PC-9 (cell line): Measurements from ENCODE around the gene PLAAT3. TPM values are rescaled to one million over a fixed set of nuclear protein-coding genes. Genes with fewer than 3 reads are reported as not detected.
"Not testable (repeated sequence)": the region's sequence is repeated elsewhere in the genome, so short reads cannot be mapped to it uniquely, and the experiment has no call there.

Source experiments
- BruUV-seq: library from RNA; stranded (reverse); fragments of 400-500 nt; replicated peaks from 2 replicates; lab custom pipeline; 2021; lab: Mats Ljungman, UMichigan
- CTCF ChIA-PET: fragments of 300-600 bp; sonication (Branson Sonifier 250); formaldehyde crosslinking; loops from one replicate; lab custom pipeline; 2022; ENCODE audit warnings: antibody characterized with exemption; lab: Charles Lee
- POLR2A ChIA-PET: fragments of 300-600 bp; sonication (Branson Sonifier 250); formaldehyde crosslinking; loops from one replicate; lab custom pipeline; 2022; ENCODE audit warnings: antibody characterized with exemption; ENCODE audit not compliant: unreplicated experiment; lab: Charles Lee
- DNase-seq, 2 experiments: peaks; one replicate each; pipeline versions ENCODE4 v3.0.0 to v3.0.0-alpha.2; 2015 to 2022; ENCODE audit warnings: mixed read lengths in 1 of 2
- H2AFZ ChIP-seq: fragments of 200-600 bp; sonication (generic); 2 replicates; pipeline ENCODE4 v1.8.1; 2017; ENCODE audit warnings: antibody characterized with exemption
- H3F3A ChIP-seq: fragments of 200-600 bp; sonication (generic); 2 replicates; pipeline ENCODE4 v1.8.1; 2017; ENCODE audit warnings: antibody characterized with exemption, mild to moderate bottlenecking, low read depth; ENCODE audit not compliant: insufficient read depth
- H3K27ac ChIP-seq: fragments of 200-600 bp; sonication (generic); 2 replicates; pipeline ENCODE4 v1.6.1; 2016; ENCODE audit warnings: mixed run types
- H3K27me3 ChIP-seq: fragments of 200-600 bp; sonication (generic); 2 replicates; pipeline ENCODE4 v1.6.1; 2016; ENCODE audit warnings: low read depth, mixed run types; ENCODE audit not compliant: insufficient read depth
- H3K36me3 ChIP-seq: fragments of 200-600 bp; sonication (generic); 2 replicates; pipeline ENCODE4 v1.6.1; 2016; ENCODE audit warnings: low read depth, mixed run types
- H3K4me1 ChIP-seq: fragments of 200-600 bp; sonication (generic); replicated peaks from 2 replicates; pipeline ENCODE4 v1.6.1; 2016; ENCODE audit warnings: mixed run types; ENCODE audit not compliant: insufficient read depth
- H3K4me2 ChIP-seq: fragments of 200-600 bp; sonication (generic); 2 replicates; pipeline ENCODE4 v1.6.1; 2017; ENCODE audit warnings: mixed run types
- H3K4me3 ChIP-seq: fragments of 200-600 bp; sonication (generic); 2 replicates; pipeline ENCODE4 v1.6.1; 2016; ENCODE audit warnings: mixed run types
- H3K79me2 ChIP-seq: fragments of 200-600 bp; sonication (generic); 2 replicates; pipeline ENCODE4 v1.6.1; 2017; ENCODE audit warnings: low read depth, mixed run types
- H3K9me2 ChIP-seq: fragments of 200-600 bp; sonication (generic); 2 replicates; pipeline ENCODE4 v1.8.1; 2017; ENCODE audit warnings: mild to moderate bottlenecking; ENCODE audit not compliant: insufficient read depth
- H3K9me3 ChIP-seq: fragments of 200-600 bp; sonication (generic); 2 replicates; pipeline ENCODE4 v1.8.1; 2016; ENCODE audit warnings: low read depth; ENCODE audit not compliant: insufficient read depth
- H4K20me1 ChIP-seq: fragments of 200-600 bp; sonication (generic); 2 replicates; pipeline ENCODE4 v1.8.1; 2017; ENCODE audit not compliant: insufficient read depth
- EZH2 ChIP-seq: fragments of 200-600 bp; sonication (generic); IDR thresholded peaks from 2 replicates; pipeline ENCODE4 v1.8.0; 2017; ENCODE audit warnings: antibody characterized with exemption, low read depth
- intact Hi-C: fragments of 100-400 bp; cut with micrococcal nuclease; formaldehyde crosslinking; loops from one replicate; pipeline ENCODE4 v1.10.0; 2022; ENCODE audit not compliant: unreplicated experiment
- total RNA-seq: library from RNA; stranded (reverse); gene quantifications from 2 replicates; pipeline ENCODE4 v1.2.3, GENCODE V29; 2021
- TF ChIP-seq, protein P1 (sequence below): fragments of 200-600 bp; sonication (generic); conservative IDR thresholded peaks from 2 replicates; pipeline ENCODE4 v1.6.1; 2017; ENCODE audit warnings: mixed run types, antibody characterized with exemption, mild to moderate bottlenecking, moderate library complexity

The PLAAT3 gene
- total RNA-seq, 1 experiment from 2014 or later: 240 TPM

DNA sequence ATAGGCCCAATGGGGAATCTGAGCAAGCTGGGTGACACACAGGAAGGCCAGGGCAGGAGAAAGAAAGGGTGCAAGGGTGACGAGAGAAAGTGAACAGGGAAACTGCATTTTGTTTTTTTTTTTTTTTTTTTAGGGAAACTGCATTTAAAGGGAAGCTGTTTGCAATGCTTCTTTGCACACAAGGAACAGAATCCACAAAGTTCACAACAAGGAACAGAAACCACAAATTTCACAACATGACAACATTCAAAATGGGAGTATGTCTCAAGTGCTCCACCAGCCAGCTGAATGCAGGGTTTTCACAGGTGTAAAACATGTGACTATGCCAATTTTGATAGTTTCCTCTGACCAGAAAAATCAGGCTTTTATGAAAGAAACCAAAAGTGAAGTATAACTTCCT lies 6.8 kb upstream of the PLAAT3 start:
- Histone ChIP-seq H3K4me3 (no peak overlapping the region), H4K20me1 (no peaks in the 10 kb centered on the region), H3K9me2 (no peaks in the 10 kb centered on the region), H3K27me3 (no peaks in the 10 kb centered on the region), H2AFZ (no peak overlapping the region), H3K4me1 (peaks cover 22% of the 10 kb centered on the region), H3K27ac (no peak overlapping the region), H3K79me2 (no peaks in the 10 kb centered on the region), H3F3A (peaks cover 33% of the 10 kb centered on the region; the same call in 1 of the 2 replicates), H3K9me3 (no peaks in the 10 kb centered on the region), H3K4me2 (no peak overlapping the region), H3K36me3 (no peaks in the 10 kb centered on the region)
- ChIA-PET CTCF (interaction anchor here (0.7 kb wide), 2 partner anchors 37 to 109 kb away, joined by 3 to 4 read pairs; no protein-coding TSS in a partner anchor), POLR2A (no interaction called here)
- no peak for TF ChIP-seq EZH2
- TF ChIP-seq, protein P1, sequence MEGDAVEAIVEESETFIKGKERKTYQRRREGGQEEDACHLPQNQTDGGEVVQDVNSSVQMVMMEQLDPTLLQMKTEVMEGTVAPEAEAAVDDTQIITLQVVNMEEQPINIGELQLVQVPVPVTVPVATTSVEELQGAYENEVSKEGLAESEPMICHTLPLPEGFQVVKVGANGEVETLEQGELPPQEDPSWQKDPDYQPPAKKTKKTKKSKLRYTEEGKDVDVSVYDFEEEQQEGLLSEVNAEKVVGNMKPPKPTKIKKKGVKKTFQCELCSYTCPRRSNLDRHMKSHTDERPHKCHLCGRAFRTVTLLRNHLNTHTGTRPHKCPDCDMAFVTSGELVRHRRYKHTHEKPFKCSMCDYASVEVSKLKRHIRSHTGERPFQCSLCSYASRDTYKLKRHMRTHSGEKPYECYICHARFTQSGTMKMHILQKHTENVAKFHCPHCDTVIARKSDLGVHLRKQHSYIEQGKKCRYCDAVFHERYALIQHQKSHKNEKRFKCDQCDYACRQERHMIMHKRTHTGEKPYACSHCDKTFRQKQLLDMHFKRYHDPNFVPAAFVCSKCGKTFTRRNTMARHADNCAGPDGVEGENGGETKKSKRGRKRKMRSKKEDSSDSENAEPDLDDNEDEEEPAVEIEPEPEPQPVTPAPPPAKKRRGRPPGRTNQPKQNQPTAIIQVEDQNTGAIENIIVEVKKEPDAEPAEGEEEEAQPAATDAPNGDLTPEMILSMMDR: no peak
- intact Hi-C loops: no loop called here
- DNase-seq: no peak
- no TSS peak for BruUV-seq

GRCh38 chr11:63619967-63620366 lies 5.7 kb upstream of the PLAAT3 start:
- ChIA-PET CTCF (no interaction called here), POLR2A (interaction anchor here (0.5 to 0.7 kb wide), 2 partner anchors 67 to 812 kb away, joined by 3 to 13 read pairs; no protein-coding TSS in a partner anchor)
- Histone ChIP-seq H3K36me3 (no peaks in the 10 kb centered on the region), H2AFZ (no peak overlapping the region), H3K27me3 (no peaks in the 10 kb centered on the region), H4K20me1 (no peaks in the 10 kb centered on the region), H3K4me1 (peaks cover 22% of the 10 kb centered on the region), H3K27ac (no peak overlapping the region), H3F3A (peaks cover 40% of the 10 kb centered on the region; the same call in 1 of the 2 replicates), H3K9me2 (no peaks in the 10 kb centered on the region), H3K4me2 (no peak overlapping the region), H3K4me3 (no peak overlapping the region), H3K9me3 (no peaks in the 10 kb centered on the region), H3K79me2 (no peaks in the 10 kb centered on the region)
- DNase-seq: no peak
- BruUV-seq: no TSS peak
- TF ChIP-seq, protein P1: no peak
- no peak for TF ChIP-seq EZH2
- intact Hi-C loops: no loop called here

DNA sequence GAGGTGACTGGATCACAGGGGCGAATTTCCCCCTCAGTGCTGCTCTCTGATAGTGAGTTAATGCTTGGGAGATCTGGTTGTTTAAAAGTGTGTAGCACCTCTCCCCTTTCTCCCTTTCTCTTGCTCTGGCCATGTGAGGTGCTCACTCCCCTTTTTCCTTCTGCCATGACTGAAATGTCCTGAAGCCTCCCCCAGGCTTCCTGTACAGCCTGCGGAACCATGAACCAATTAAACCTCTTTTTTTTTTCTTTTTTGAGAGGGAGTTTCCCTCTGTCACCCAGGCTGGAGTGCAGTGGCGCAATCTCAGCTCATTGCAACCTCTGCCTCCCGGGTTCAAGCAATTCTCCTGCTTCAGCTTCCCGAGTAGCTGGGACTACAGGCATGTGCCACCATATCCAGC lies 3.5 kb upstream of the PLAAT3 start:
- H3K4me2 ChIP-seq, H3K36me3 ChIP-seq, BruUV-seq, H3K27ac ChIP-seq, H3K27me3 ChIP-seq, H3K79me2 ChIP-seq, H3K9me3 ChIP-seq, H2AFZ ChIP-seq, DNase-seq, intact Hi-C loops, H4K20me1 ChIP-seq, H3K4me3 ChIP-seq, H3K9me2 ChIP-seq, POLR2A ChIA-PET: not testable (repeated sequence)
- CTCF ChIA-PET: interaction anchor here (0.6 kb wide), 1 partner anchor 230 kb away, joined by 3 read pairs; no protein-coding TSS in a partner anchor
- Histone ChIP-seq H3F3A (peaks cover 38% of the 10 kb centered on the region; the same call in 1 of the 2 replicates), H3K4me1 (peaks cover 17% of the 10 kb centered on the region)

DNA sequence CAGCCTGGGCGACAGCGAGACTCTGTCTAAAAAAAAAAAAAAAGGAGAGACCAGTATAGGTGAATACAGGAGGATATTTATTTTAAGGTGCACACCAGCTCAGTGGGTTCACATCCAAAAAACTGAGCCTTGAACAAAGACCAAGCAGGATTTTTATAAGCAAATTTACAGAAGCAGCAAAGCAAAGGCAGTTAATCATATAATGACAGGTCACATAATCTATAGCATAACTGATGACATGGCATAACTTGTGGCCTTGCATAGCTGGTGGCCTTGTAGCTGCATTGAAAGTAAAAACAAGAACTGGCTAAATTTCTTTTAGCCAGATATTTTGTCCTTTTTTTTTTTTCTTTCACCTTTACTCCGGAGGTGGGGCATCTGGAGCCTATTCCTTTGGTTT lies 2.7 kb upstream of the PLAAT3 start:
- Histone ChIP-seq H3K4me2 (no peak overlapping the region), H3K4me3 (no peak overlapping the region), H3K27ac (no peak overlapping the region), H3K36me3 (no peaks in the 10 kb centered on the region), H3K4me1 (peaks cover 17% of the 10 kb centered on the region), H3K27me3 (no peaks in the 10 kb centered on the region), H3K9me3 (no peaks in the 10 kb centered on the region), H3K79me2 (peaks cover 11% of the 10 kb centered on the region), H4K20me1 (no peaks in the 10 kb centered on the region), H3K9me2 (no peaks in the 10 kb centered on the region), H3F3A (peaks cover 33% of the 10 kb centered on the region; the same call in 1 of the 2 replicates), H2AFZ (no peak overlapping the region)
- POLR2A ChIA-PET: no interaction called here
- BruUV-seq: no TSS peak
- no peak for DNase-seq
- TF ChIP-seq, protein P1: no peak
- no peak for TF ChIP-seq EZH2
- intact Hi-C loops: no loop called here
- CTCF ChIA-PET: no interaction called here
